HG03521 (cell line): Measurements from ENCODE around the gene EVI5L.
"Not testable (repeated sequence)": the region's sequence is repeated elsewhere in the genome, so short reads cannot be mapped to it uniquely, and the experiment has no call there.

Source experiments
- ATAC-seq: cut with Tn5 transposase; IDR thresholded peaks from one replicate; pipeline ENCODE4 v1.9.1; 2021; ENCODE audit warnings: mild to moderate bottlenecking, moderate library complexity; ENCODE audit not compliant: unreplicated experiment

Gene EVI5L

DNA sequence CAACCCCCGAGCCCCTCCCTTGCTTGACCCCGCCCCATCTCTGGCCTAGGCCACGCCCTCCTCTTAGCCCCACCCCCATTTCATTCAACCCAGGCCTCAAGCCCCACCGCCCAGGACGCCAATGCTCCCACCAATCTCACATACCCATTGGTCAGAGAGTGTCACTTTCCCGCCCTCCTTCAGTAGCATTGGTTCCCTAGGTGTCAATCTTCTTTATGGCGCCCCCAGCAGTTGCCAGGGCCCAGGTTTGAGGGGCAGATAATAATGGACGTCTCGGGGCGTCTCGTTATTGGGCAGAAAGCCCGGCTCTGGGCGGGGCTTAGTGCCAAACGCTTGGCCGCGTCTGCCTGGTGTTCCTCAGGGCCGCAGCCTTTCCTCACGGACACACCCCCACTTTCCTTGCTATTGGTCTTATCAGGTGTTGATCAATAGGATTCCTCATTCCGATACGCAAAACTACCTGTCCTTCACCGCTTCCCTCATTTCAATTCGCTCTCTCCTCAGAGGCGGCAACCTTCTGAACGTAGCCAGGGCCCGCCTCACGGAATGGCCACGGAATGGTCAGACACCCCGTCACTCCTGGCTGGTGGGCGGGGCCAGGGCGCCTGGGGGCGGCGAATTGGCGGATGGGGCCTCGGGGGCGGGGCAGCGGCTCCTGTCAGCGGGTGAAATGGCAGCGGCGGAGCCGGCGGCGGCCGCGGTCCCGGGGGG lies at the start of gene EVI5L:
EVI5L (plus strand) TSS at position 658 of the 711 bp plus-strand sequence. CDS start 16,325 bp downstream, outside the sequence.
- peak; percentile 76 for ATAC-seq

DNA sequence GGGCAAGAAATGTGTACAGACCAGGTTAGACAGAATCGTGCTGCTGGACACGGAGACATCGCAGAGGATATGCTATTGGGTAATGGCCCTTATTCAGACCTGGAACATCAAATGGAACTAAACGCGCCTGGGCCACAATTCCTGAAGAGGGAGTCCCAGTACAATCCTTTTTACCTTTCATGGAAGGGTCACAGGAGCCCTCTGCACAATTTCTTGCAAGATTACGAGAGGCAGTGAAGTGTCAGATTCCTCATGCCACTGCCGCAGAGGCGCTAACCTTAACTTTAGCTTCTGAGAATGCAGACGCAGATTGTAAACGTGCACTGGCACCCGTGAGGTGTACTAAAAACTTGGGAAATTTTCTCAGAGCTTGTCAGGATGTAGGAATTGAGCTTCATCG lies 48.9 kb upstream of the EVI5L start:
- no peak for ATAC-seq

DNA sequence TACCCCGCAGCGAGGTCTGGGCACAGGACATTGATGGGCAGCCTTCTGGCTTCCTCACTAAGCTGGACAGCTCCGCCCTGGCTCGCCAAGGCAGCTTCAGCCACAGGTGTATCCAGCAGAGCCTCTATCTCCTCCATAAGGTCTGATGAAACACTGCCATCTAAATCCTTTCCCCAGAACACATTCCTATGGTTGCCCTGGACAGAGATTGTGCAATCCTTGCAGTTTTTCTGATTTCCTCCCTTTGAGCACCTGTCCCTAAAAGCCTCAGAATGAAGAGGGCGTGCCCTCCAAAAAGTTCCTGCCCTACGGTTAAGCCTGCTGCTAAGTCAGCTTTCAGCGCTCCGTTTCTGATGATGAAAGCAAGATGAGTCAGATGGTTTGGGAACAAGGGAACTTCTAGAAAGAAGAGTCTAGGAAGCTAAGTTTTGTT lies 46.0 kb upstream of the EVI5L start:
- ATAC-seq: no peak

DNA sequence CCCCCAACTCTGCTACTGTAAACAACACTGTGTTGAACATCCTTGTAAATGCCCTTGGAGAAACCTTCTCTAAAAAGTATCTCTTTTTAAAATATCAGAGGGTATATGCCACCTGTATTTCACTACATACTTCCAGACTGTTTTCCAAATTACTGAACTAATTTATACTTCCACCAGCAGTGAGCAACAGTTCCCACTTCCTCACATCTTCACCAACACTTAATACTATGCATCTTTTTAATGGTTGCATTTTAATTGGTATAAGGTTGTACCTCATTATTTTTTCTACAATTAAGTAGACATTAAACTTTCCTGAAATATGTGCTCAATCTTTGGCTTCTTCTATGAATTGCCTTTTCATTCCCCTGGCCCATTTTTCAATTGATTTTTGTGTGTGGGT lies 45.2 kb upstream of the EVI5L start:
- no peak for ATAC-seq

- ATAC-seq: no peak
Measured at GRCh38 chr19:7787141-7787540, 42.9 kb upstream of the EVI5L start.

GRCh38 chr19:7787602-7788177 lies 42.3 kb upstream of the EVI5L start:
- ATAC-seq: no peak

GRCh38 chr19:7788178-7788932 lies 41.7 kb upstream of the EVI5L start:
- no peak for ATAC-seq

DNA sequence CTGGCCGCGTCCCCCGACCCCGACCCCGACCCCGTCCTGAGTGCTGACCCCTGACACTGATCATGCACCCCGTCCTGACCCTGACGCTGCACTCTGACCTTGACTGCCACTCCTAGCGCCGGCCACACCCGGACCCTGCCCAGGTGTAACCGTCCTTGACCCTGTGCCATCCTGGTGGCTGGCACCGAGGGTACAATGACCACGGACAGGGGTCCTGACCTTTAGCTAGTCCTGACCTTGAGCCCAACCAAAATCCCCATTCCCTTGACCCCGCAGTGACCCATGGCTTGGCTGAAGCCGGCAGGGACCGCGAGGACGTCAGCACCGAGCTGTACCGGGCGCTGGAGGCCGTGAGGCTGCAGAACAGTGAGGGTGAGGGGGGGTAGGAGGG lies 41.1 kb upstream of the EVI5L start:
- no peak for ATAC-seq

DNA sequence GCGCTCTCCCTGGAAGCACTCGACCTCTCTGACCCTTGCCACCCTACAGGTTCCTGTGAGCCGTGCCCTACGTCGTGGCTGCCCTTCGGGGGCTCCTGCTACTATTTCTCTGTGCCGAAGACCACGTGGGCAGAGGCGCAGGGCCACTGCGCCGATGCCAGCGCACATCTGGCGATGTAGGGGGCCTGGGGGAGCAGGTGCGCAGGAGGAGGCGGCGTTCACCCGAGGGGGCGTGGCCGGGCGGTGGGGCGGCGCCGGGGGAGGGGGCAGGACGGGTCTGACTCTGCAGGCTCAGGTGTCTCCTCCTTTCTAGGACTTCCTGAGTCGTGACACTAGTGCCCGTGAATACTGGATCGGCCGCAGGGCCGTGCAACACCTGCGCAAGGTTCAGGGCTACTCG lies 40.6 kb upstream of the EVI5L start:
- no peak for ATAC-seq

DNA sequence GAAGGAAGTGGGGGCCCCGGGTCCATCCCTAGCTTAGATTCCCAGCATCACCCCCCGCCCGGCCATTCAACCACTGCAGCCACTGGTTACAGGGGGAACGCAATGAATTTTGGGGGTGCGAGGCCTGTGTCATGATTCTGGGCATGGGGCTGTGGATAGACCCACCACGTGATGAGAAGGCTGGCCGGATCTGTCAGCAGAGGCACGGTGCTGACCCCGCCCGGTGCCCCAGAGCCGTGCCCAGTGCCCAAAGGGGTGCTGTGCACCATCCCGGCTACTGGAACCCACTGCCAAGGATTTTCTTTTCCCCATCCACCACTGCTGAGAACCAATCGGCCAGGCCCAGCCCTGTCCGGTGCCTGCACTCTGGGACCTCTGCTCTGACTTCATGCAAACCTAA lies 39.6 kb upstream of the EVI5L start:
- no peak for ATAC-seq

DNA sequence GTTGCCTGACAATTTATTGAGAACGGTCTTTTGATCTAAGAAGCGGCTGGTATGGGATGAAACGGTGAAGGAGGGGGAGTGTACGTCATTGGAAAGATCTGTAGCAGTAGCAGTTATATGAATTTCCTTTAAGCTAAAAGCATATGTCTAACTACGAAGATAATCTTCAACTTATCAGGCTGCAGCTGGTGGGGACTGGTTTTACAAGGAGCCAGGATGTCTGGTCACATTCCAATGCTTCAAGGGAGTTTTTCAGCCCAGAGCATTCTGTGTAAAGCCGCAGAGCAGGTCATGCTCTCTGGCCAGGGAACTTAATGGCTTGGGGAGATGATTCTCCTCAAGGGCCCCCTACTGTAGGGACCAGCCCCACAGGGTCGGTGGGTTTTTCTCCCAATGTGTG lies 37.7 kb upstream of the EVI5L start:
- no peak for ATAC-seq

DNA sequence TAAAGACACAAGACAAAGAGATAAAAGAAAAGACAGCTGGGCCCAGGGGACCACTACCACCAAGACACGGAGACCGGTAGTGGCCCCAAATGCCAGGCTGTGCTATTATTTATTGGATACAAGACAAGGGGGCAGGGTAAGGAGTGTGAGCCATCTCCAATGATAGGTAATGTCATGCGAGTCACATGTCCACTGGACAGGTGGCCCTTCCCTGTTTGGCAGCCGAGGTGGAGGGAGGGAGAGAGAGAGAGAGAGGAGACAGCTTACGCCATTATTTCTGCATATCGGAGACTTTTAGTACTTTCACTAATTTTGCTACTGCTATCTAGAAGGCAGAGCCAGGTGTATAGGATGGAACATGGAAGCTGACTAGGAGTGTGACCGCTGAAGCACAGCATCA lies 37.3 kb upstream of the EVI5L start:
- ATAC-seq: not testable (repeated sequence)

- no peak for ATAC-seq
Measured at GRCh38 chr19:7793493-7793892, 36.5 kb upstream of the EVI5L start.

GRCh38 chr19:7795555-7796161 lies 34.4 kb upstream of the EVI5L start:
- ATAC-seq: no peak

- ATAC-seq: no peak
Measured at GRCh38 chr19:7799640-7800355, 30.2 kb upstream of the EVI5L start.

GRCh38 chr19:7801020-7801570 lies 28.9 kb upstream of the EVI5L start:
- no peak for ATAC-seq

DNA sequence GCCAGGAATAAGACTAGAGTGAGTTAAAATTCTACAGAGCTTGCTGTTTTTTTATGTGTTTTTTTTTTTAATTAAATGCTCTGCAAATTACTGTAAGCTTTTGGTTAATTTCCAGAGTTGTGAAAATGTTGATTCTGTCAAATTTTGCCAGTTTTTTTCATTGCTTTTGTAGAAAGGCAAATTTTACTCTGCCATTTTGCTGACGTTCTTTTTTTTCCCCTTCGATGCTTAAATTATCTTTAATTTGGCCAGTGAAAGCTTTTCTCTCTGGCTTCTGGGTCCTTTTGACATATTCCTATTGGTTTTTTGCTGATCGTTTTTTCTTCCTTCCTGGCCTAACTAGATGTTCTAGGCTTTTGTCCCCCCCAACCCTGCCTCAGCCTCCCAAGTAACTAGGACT lies 23.8 kb upstream of the EVI5L start:
- ATAC-seq: no peak

GRCh38 chr19:7806876-7807275 lies 23.1 kb upstream of the EVI5L start:
- ATAC-seq: no peak

DNA sequence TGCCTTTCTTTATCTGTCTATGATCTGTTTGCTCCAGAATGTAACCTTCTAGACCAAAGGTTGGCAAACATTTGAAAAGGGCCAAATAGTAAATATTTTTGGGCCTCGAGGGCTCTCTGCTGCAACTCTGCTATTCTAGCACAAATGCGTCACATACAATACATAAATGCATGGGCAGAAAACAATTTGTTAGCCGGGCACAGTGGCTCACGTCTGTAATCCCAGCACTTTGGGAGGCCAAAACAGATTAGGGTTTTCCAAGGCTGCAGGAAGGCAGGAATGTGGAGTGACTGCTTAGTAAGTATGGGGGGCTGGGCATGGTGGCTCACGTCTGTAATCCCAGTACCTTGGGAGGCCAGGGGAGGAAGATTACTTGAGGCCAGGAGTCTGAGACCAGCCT lies 21.9 kb upstream of the EVI5L start:
- no peak for ATAC-seq

- no peak for ATAC-seq
Measured at GRCh38 chr19:7811989-7812388, 18.0 kb upstream of the EVI5L start.

DNA sequence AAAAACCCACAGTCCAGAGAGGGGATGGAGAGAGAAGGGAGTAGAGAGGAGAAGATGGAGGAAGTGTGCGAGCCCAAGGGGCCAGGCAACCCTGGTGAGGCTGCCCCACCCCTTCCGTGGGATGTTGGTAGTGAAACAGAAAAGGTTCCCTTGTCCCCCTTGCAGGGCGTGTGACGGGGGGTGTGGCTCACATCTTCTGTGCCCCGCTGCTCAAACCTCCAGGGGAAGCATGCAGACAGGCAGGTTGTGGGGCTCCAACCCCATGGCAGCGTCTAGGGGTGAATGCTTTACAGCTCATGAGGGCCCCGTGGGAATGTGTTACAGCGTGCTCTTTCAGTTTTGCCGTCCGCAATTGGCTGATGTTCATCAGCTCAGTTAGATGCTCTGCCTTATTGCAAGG lies 14.7 kb upstream of the EVI5L start:
- ATAC-seq: no peak
